Measurements from ENCODE around the gene AKAP8.
"Not testable (repeated sequence)": the region's sequence is repeated elsewhere in the genome, so short reads cannot be mapped to it uniquely, and the experiment has no call there.

The AKAP8 gene

GRCh38 chr19:15396436-15396835 lies 16.8 kb upstream of the AKAP8 start:
- no peak overlapping the region for H3K4me3 Mint-ChIP-seq
- no peak for ATAC-seq
- peaks cover 74% of the 10 kb centered on the region for H3K36me3 Mint-ChIP-seq
- peaks cover 12% of the 10 kb centered on the region for H3K4me1 Mint-ChIP-seq
- H3K27me3 Mint-ChIP-seq, result no peaks in the 10 kb centered on the region
- H3K27ac Mint-ChIP-seq, result peak overlapping the region; percentile 57
- no peaks in the 10 kb centered on the region for H3K9me3 Mint-ChIP-seq

GRCh38 chr19:15395251-15395650 lies 15.7 kb upstream of the AKAP8 start:
- not testable (repeated sequence) for H3K27me3 Mint-ChIP-seq, H3K4me3 Mint-ChIP-seq, H3K27ac Mint-ChIP-seq, H3K9me3 Mint-ChIP-seq, ATAC-seq
- Mint-ChIP-seq H3K36me3 (peaks cover 70% of the 10 kb centered on the region), H3K4me1 (peaks cover 18% of the 10 kb centered on the region)

- no peak overlapping the region for H3K4me3 Mint-ChIP-seq
- H3K9me3 Mint-ChIP-seq, result no peaks in the 10 kb centered on the region
- no peaks in the 10 kb centered on the region for H3K27me3 Mint-ChIP-seq
- no peak for ATAC-seq
- H3K27ac Mint-ChIP-seq, result no peak overlapping the region
- peaks cover 66% of the 10 kb centered on the region for H3K36me3 Mint-ChIP-seq
- H3K4me1 Mint-ChIP-seq, result peaks cover 18% of the 10 kb centered on the region
These were observed 14.8 kb upstream of the AKAP8 start for GRCh38 chr19:15394426-15394825.

- no peak for ATAC-seq
- Mint-ChIP-seq H3K4me3 (no peak overlapping the region), H3K36me3 (peaks cover 70% of the 10 kb centered on the region)
These were observed 14.4 kb upstream of the AKAP8 start for GRCh38 chr19:15393963-15394362.

GRCh38 chr19:15390814-15391213 lies 11.2 kb upstream of the AKAP8 start:
- peak; percentile 34 for ATAC-seq
- H3K4me1 Mint-ChIP-seq, result peaks cover 7% of the 10 kb centered on the region
- H3K27ac Mint-ChIP-seq, result peak overlapping the region; percentile 57
- no peaks in the 10 kb centered on the region for H3K9me3 Mint-ChIP-seq
- H3K4me3 Mint-ChIP-seq, result no peak overlapping the region
- peaks cover 41% of the 10 kb centered on the region for H3K36me3 Mint-ChIP-seq
- H3K27me3 Mint-ChIP-seq, result no peaks in the 10 kb centered on the region

More at GRCh38 chr19:15393963-15394362, 14.4 kb upstream of the AKAP8 start:
- peaks cover 18% of the 10 kb centered on the region for H3K4me1 Mint-ChIP-seq
- H3K27ac Mint-ChIP-seq, result no peak overlapping the region
- no peaks in the 10 kb centered on the region for H3K27me3 Mint-ChIP-seq
- H3K9me3 Mint-ChIP-seq, result no peaks in the 10 kb centered on the region

- Mint-ChIP-seq H3K36me3 (no peaks in the 10 kb centered on the region), H3K27me3 (no peaks in the 10 kb centered on the region), H3K4me1 (peaks cover 34% of the 10 kb centered on the region), H3K9me3 (no peaks in the 10 kb centered on the region), H3K4me3 (no peak overlapping the region), H3K27ac (peak overlapping the region; percentile 9)
- no peak for ATAC-seq
These were observed 2.3 kb upstream of the AKAP8 start for GRCh38 chr19:15381864-15382263.

GRCh38 chr19:15381429-15381828 lies 1.8 kb upstream of the AKAP8 start:
- Mint-ChIP-seq H3K36me3 (no peaks in the 10 kb centered on the region), H3K4me3 (no peak overlapping the region), H3K27ac (peak overlapping the region; percentile 9), H3K4me1 (peaks cover 38% of the 10 kb centered on the region), H3K9me3 (no peaks in the 10 kb centered on the region), H3K27me3 (no peaks in the 10 kb centered on the region)
- ATAC-seq, result no peak

- peak; percentile 37 for ATAC-seq
- H3K4me1 Mint-ChIP-seq, result peaks cover 38% of the 10 kb centered on the region
- H3K4me3 Mint-ChIP-seq, result peak overlapping the region; percentile 95
- H3K27ac Mint-ChIP-seq, result peak overlapping the region; percentile 97
- no peaks in the 10 kb centered on the region for H3K36me3 Mint-ChIP-seq
- H3K27me3 Mint-ChIP-seq, result no peaks in the 10 kb centered on the region
- no peaks in the 10 kb centered on the region for H3K9me3 Mint-ChIP-seq
These were observed 536 bp upstream of the AKAP8 start for GRCh38 chr19:15379999-15380647.

GRCh38 chr19:15378534-15379082 lies 979 bp downstream of the AKAP8 start:
- Mint-ChIP-seq H3K27ac (peak overlapping the region; percentile 97), H3K9me3 (no peaks in the 10 kb centered on the region), H3K4me3 (peak overlapping the region; percentile 95), H3K27me3 (no peaks in the 10 kb centered on the region), H3K4me1 (peaks cover 44% of the 10 kb centered on the region), H3K36me3 (peaks cover 4% of the 10 kb centered on the region)
- no peak for ATAC-seq

- no peak for ATAC-seq
- no peak overlapping the region for H3K4me3 Mint-ChIP-seq
- H3K4me1 Mint-ChIP-seq, result peaks cover 31% of the 10 kb centered on the region
- peaks cover 29% of the 10 kb centered on the region for H3K36me3 Mint-ChIP-seq
- no peaks in the 10 kb centered on the region for H3K9me3 Mint-ChIP-seq
- no peaks in the 10 kb centered on the region for H3K27me3 Mint-ChIP-seq
- no peak overlapping the region for H3K27ac Mint-ChIP-seq
These were observed 4.7 kb downstream of the AKAP8 start for GRCh38 chr19:15374796-15375440.

GRCh38 chr19:15374105-15374651 lies 5.4 kb downstream of the AKAP8 start:
- no peak for ATAC-seq
- H3K27me3 Mint-ChIP-seq, result no peaks in the 10 kb centered on the region
- peaks cover 31% of the 10 kb centered on the region for H3K4me1 Mint-ChIP-seq
- peaks cover 35% of the 10 kb centered on the region for H3K36me3 Mint-ChIP-seq
- H3K9me3 Mint-ChIP-seq, result no peaks in the 10 kb centered on the region
- H3K27ac Mint-ChIP-seq, result no peak overlapping the region
- H3K4me3 Mint-ChIP-seq, result no peak overlapping the region

GRCh38 chr19:15373644-15374043 lies 5.9 kb downstream of the AKAP8 start:
- Mint-ChIP-seq H3K36me3 (peaks cover 40% of the 10 kb centered on the region), H3K4me1 (peaks cover 33% of the 10 kb centered on the region), H3K27me3 (no peaks in the 10 kb centered on the region), H3K4me3 (no peak overlapping the region), H3K9me3 (no peaks in the 10 kb centered on the region), H3K27ac (no peak overlapping the region)
- no peak for ATAC-seq

- no peak overlapping the region for H3K27ac Mint-ChIP-seq
- H3K4me1 Mint-ChIP-seq, result peaks cover 34% of the 10 kb centered on the region
- ATAC-seq, result no peak
- H3K27me3 Mint-ChIP-seq, result no peaks in the 10 kb centered on the region
- no peaks in the 10 kb centered on the region for H3K9me3 Mint-ChIP-seq
- H3K4me3 Mint-ChIP-seq, result no peak overlapping the region
- H3K36me3 Mint-ChIP-seq, result peaks cover 48% of the 10 kb centered on the region
These were observed 6.7 kb downstream of the AKAP8 start for GRCh38 chr19:15372891-15373301.

- Mint-ChIP-seq H3K4me3 (no peak overlapping the region), H3K27me3 (no peaks in the 10 kb centered on the region), H3K27ac (no peak overlapping the region), H3K9me3 (no peaks in the 10 kb centered on the region), H3K4me1 (peaks cover 29% of the 10 kb centered on the region), H3K36me3 (peaks cover 52% of the 10 kb centered on the region)
- no peak for ATAC-seq
These were observed 7.1 kb downstream of the AKAP8 start for GRCh38 chr19:15372470-15372869.

- Mint-ChIP-seq H3K36me3 (peaks cover 56% of the 10 kb centered on the region), H3K27ac (no peak overlapping the region)
These were observed 7.7 kb downstream of the AKAP8 start for GRCh38 chr19:15371786-15372380.

More at GRCh38 chr19:15371786-15372380, 7.7 kb downstream of the AKAP8 start:
- H3K4me3 Mint-ChIP-seq, result no peak overlapping the region
- ATAC-seq, result no peak
- H3K9me3 Mint-ChIP-seq, result no peaks in the 10 kb centered on the region
- H3K27me3 Mint-ChIP-seq, result no peaks in the 10 kb centered on the region
- peaks cover 23% of the 10 kb centered on the region for H3K4me1 Mint-ChIP-seq
